Measurements from ENCODE around the gene FAR1.
"Not testable (repeated sequence)": the region's sequence is repeated elsewhere in the genome, so short reads cannot be mapped to it uniquely, and the experiment has no call there.

DNA sequence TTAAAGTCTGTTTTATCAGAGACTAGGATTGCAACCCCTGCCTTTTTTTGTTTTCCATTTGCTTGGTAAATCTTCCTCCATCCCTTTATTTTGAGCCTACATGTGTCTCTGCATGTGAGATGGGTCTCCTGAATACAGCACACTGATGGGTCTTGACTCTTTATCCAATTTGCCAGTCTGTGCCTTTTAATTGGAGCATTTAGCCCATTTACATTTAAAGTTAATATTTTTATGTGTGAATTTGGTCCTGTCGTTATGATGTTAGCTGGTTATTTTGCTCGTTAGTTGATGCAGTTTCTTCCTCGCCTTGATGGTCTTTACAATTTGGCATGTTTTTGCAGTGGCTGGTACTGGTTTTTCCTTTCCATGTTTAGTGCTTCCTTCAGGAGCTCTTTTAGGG is 41.6 kb upstream of the FAR1 start:
- TF ChIP-seq, protein P1, sequence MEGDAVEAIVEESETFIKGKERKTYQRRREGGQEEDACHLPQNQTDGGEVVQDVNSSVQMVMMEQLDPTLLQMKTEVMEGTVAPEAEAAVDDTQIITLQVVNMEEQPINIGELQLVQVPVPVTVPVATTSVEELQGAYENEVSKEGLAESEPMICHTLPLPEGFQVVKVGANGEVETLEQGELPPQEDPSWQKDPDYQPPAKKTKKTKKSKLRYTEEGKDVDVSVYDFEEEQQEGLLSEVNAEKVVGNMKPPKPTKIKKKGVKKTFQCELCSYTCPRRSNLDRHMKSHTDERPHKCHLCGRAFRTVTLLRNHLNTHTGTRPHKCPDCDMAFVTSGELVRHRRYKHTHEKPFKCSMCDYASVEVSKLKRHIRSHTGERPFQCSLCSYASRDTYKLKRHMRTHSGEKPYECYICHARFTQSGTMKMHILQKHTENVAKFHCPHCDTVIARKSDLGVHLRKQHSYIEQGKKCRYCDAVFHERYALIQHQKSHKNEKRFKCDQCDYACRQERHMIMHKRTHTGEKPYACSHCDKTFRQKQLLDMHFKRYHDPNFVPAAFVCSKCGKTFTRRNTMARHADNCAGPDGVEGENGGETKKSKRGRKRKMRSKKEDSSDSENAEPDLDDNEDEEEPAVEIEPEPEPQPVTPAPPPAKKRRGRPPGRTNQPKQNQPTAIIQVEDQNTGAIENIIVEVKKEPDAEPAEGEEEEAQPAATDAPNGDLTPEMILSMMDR (IDR thresholded peaks at IDR 0.05): not testable (repeated sequence)
- not testable (repeated sequence) for TF ChIP-seq ZFX (IDR thresholded peaks at IDR 0.05; ENCODE audit: borderline replicate concordance)
